NCI-H1417 (cell line): Measurements from ENCODE around the gene RASGRP3.

Experiments
- DNase-seq, 3 experiments: peaks; one replicate each; lab custom pipeline; 2025; lab: John Stamatoyannopoulos, UW

The RASGRP3 gene

DNA sequence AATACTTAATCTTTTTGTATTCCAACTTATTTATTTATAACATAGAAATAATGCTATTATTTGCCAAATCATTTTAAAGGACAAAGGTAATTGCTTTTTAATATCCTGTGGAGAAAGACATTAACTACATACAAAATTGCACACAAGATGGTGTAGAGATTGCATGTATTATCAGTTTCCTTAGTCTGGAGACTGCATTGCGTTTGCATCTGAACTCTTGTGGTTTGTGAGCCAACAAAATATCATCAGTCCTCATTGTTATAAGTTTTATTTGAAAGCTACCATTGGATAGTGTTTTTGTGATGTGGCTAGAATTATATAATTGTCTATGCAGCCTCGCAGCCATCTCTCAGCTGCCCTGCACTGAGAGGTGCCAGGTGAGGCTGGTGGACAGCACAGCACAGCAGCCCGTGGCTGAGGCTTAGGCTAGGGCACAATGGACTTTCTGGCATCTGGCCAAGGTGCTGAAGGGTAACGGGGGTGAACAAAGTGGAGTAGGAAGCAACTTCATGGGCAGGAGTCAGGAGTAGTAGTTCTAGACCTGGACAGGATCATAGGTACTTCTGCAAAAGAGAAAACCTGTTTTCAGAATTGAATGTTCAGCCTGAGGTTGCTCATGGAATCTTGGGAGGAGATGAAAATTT is 15.1 kb downstream of the RASGRP3 start:
- DNase-seq: peak in 1 of 3 experiments; percentile 13

DNA sequence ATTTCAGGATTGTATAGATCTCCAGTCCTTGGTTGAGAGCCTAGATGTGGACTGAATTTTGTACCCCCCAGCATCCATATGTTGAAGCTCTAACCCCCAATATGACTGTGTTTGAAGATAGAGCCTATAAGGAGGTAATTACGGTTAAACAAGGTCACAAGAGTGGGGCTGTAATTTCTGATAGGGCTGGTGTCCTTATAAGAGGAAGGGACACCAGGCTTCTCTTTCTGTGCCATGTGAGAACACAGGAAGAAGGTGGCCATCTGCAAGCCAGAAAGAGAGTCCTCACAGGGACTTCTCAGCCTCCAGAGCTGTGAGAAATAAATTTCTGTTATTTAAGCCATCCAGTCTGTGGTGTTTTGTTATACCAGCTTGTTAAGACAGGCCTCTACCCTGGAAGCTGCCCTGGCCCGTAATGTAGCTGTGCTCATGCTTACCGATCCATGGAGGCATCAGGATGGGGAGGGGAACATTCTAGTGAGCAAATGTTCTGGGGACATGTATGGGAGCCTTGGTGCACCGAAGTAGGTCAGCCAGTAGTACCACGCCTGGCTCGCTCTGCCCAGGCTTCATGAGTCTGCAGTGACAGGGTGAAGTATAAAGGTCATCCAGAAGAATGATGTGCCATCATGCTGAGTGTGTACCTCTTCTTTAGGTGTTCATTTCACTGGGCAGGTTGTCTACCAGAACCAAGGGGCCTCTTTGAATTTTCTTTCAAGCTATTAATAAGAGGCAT is 16.1 kb downstream of the RASGRP3 start:
- no peak for DNase-seq

DNA sequence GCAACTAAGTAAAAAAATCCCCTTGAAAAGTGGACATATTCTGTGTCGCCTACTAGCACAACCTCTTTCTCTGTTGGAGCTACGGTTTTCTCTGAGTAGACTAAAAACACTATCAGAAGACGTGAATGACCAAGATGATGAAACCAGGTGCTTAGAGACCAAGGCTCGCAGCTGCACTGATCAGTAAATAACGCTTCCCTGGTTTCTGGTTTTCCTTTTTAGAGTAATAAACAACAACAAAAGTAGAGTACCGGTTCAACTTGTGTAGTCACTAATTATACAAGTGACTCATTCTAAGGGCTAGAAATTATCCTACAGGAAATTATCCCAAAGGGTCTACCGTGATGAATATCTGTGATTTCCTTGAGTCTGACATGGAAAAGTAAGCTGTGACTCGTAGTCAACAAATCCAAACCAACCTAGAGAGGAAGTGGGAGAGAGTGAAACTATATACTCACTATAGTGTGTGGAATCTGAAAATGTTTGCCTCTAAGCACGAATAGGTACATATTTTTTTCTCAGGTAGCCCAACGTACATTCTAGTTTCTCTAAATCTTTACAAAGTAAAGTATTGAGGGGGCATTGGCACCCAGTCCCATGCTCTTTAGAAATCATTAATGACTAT is 17.8 kb downstream of the RASGRP3 start:
- no peak for DNase-seq

DNA sequence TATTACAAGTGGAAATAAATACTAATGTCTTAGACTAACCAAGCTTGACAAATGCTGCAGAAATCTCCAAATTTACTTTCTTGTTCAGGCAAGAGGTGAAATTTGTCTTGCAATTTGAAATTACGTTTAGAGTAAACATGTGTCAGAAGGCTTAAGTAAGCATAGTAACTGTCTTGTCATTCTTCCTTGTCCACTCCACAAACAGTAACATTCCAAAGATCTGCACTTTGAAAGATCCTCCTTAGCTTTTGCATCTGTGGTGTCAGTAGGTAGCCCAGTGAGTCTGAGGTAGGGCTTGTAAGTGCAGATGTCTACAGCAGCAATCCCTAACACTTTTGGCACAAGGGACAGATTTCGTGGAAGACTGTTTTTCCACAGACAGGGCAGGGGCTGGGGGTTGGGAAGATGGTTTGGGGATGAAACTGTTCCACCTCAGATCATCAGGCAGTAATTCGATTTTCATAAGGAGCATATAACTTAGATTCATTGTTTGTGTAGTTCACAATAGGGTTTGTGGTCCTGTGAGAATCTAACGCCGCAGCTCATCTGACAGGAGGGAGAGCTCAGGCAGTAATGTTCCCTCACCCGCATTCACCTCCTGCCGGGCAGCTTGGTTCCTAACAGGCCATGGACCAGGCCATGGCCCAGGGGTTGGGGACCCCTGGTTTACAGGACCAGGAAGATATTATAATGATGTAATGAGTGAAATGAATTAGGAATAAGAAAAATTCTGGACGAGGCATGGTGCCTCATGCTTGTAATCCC is 18.6 kb downstream of the RASGRP3 start:
- no peak for DNase-seq

DNA sequence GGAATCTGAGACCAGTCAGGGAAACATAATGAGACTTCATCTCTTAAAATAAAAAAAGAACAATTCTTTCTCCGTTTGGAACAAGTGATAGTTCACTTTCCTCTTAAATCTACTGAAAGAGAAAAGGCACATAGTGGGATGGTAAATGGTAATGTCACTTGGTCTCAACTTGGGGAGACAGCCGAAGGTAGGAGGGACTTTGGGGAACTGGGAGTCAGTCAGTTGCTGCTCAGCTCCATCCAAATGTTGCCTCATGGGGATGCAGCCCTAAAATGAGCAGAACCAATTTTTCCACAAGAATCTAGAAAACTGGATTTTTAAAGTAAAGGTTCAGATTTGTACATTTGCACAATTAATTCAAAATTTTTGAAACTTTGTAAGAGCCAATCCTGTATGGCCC is 19.2 kb downstream of the RASGRP3 start:
- DNase-seq: no peak

DNA sequence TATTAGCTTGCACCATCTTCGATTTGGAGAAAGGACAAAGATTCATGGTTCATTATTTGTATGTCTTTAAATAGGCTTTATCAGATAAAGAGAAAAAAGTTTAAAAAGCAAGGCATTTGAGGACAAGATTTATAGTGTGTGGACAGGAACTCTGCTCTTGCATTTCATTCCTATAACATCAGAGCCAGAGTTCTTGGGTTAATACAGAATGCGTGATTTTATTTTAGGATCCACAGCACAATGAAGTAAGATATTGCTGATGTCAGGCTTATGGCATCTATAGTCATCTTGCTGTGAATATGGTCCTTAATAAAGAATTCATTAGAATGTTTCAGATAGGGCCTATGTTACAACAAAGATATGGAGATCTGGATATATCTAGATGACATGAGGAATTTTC is 19.7 kb downstream of the RASGRP3 start:
- DNase-seq: no peak

DNA sequence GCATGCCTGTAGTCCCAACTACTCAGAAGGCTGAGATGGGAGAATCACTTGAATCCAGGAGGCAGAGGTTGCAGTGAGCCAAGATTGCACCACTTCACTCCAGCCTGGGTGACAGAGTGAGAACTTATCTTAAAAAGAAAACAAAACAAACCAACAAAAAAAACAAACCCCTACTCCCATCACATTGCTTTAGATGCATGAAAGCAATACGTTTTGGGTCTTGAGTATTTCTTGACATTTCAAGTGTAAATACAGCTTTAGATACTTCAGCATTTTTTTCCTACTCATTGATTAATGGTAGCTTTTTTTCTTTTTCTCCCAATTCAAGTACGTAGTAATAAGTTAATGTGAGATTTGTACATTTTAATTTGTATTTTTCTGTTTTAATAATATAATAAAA is 20.3 kb downstream of the RASGRP3 start:
- no peak for DNase-seq

DNA sequence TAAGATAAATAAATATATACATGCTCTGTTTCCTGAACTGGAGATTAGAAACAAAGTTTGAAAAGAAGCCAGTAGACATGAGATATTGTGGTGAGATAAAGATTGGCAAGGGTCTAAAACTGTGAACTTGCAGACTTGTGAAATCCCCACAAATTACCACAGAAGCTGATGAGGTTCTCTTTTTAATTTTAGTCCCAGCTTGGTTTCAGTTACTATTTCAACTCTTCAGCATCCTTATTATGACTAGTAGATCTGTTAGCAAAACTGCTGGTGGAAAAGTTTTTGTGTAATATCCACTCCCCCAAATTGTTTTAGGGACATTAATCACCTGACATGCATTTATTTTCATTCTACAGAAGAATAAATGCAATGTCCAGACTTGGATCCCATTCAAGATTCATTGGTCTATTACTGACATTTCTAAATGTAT is 20.8 kb downstream of the RASGRP3 start:
- DNase-seq: no peak

DNA sequence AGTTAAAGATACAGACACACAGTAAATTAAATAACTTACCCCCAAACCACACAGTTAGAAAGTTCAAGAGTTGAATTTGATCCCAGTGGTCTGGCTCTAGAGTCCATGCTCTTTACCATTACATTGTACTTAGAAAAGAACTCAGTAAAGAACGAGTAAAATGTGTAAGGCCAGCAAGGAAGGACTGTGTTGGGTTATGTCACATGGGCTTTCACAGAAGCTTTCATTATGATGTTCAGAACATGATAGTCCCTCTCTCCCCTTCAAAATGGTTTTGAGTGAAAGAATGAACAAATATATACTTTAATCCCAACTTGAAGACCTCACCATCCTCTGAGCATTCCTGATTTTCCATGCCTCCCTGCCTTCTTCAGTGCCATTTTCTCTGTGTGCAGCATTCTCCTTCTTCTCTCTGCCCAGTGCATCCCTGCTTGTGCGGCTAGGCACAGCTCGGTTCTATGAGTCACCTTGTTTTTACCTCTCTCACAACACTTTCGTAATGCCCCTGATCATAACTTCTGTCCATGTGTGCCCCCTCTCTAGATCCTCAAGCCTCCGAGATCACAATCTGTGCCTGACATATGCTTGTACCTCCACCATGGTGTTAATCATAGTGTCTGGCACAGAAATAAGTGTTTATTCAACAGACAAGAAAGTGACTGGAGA is 22.0 kb downstream of the RASGRP3 start:
- DNase-seq: no peak

DNA sequence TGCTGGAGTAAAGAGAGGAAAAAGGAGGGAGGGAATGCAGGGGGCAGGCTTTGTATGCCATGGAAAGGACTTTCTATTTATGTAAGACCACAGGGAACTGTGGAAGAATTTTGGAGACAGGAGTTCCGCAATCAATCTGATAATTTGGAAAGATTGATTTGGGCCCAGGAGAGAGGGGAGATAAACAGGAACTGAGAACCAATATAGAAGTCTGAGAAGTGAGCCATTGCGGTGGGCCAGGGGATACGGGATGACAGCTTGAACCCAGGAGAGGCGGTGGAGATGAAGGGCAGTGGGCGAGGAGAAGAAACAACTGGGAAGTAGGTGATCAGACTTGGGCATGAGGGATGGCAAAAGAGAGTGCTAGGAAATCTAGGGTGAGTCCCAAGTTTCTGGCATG is 23.7 kb downstream of the RASGRP3 start:
- DNase-seq: no peak

DNA sequence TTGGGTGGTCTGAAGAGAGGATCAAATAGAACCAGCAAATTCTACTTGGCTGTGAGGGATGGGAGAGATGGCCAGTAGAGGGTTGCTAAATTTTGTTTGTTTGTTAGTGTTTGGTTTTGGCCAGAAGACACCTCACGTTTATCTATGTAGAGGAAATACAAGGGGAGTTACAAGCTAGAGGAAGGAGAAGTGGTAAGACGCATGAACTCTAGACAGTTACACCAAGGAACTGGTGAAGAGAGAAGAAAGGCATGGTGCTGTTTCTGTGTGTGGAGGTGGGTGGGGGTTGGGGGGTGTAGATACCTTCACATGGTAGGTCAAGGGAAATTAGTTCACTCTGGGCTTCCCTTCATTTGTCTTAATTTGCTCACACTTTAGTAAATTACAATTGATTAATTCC is 25.6 kb downstream of the RASGRP3 start:
- no peak for DNase-seq

DNA sequence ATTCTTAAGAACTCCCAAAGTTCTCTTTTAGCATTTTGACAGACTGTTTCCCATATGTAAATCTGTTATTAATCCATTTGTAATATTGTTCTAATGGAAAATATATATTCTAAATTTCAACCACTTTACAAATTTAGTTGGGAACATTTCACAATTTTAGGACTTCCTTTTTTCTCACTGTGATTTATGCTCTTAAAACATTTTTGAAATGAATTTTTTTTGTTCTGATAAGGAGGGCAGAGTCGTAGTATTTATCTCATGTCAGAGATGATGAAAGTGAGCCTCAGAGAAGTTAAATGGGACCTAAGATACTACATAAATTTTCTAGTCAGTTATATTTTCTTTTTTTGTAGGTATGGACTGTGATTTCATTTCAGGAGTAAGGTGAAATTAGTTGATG is 26.6 kb downstream of the RASGRP3 start:
- DNase-seq: no peak

DNA sequence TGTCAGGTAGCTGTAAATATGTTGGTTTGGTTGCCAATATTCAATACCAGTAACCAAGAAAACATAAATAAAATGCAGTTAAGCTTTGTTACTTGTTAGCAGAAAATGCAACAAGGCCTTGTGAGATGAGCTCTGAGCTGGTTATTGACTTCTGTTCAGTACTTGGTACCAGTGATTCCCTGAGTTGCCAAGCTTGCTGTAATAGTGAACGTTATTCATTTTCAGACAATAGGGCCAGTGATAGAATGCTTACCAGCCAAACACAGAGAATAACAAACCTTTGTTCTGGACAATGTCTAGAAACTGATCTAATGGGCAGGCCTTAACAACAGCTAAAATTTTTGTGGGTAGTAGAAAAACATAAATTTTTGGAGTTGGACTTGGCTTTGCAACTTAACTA is 29.5 kb downstream of the RASGRP3 start:
- no peak for DNase-seq

DNA sequence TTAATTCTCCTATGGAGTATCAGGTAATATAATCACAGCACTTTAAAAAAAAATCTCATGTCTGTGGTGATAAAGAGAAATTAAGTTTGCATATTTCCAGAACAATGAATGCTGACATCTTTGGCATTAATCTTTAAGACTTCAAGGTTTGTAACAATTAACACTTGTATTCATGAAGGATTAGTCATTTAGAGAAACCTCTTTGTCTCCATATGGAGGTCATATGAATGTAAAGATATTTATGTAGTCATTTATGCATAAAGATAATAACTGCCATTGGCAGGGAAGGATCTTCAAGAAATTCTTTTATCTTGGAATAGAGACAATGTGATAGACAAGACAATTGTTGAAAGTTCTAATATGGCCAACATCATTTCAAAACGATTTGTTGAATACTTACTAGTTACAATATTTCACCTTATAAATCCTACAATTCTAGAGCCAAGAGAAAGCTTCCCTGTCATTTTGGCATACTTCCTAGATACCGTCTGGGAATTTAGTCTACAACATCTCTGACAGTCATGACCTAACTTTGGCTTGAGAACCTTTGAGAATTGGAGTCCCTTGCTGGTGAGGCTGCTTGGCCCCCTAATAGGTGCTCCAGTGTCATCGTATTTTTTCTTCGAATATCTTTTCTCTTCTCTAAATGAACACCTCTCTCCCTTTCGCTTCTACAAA is 33.6 kb downstream of the RASGRP3 start:
- DNase-seq: no peak

DNA sequence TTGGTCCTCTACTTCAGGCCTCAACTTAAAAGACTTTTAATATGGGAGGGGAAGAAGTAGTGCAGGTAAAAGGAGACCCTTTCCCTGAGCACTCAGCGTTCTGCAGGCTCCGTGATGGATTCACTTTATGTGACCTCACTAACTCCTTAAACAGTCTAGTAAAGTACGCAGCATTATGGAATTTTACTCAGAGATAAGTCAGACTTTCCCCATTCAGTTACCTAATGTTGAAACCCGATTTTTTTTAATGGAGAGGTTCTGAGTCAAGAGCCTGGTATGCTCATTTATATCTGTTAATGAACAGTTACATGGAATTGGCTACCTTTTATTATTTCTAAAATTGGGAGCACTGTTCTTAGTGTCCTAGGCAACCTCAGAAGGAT is 34.1 kb downstream of the RASGRP3 start:
- no peak for DNase-seq

DNA sequence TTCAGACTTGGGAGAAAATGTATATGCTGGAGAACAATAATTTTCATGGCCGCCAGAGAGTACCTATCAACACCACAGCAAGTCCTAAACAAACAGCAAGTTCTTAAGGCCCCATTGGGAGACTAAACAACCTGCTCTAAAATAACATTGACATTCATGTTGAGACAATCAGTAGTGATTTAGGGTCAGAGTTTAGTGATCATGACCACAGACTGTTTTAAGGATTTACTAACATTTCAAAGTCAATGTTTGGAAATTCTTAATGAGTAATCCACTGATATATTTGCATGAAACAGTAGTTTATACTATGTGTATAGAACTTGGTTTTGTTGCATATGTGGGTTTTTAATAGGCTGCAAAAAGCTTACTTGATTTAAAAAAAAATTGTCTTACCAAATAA is 34.7 kb downstream of the RASGRP3 start:
- DNase-seq: no peak

DNA sequence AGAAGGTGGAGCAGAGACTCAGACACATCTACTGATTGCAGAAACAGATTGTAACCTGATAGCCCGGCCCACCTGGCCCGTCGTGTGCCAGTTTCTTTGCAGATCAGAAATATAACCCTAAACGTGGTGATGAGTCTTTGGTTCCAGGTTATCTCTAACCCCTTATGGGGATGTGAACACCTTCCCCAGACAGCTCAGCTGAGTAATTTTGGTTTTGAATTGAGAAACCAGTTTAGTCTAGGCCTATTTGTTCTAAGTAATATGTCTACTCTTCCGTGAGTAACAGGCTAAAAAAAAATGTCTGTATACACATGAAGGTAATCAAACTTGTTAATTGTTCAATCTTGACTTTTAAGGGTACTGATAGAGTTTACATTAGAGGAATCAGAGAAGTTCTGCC is 35.7 kb downstream of the RASGRP3 start:
- DNase-seq: peak in 1 of 3 experiments; percentile 23

DNA sequence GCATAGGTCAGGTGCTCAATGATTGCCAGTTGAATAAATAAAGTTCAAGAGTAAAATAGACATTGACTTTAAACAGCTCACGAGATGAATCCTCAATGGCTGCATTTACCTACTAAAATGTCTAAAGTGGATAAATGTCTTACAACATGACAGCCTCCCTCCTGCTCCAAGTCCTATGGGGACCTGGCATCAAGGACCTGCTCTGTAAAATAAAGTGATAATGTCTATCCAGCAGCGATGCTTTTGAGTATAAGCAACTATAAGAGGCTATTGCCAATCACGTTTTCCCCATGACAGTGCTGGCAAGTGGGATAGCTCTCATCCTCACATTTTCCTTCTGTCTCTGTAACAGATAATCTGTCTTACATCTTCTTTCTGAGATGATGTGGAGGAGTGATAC is 37.0 kb downstream of the RASGRP3 start:
- no peak for DNase-seq

DNA sequence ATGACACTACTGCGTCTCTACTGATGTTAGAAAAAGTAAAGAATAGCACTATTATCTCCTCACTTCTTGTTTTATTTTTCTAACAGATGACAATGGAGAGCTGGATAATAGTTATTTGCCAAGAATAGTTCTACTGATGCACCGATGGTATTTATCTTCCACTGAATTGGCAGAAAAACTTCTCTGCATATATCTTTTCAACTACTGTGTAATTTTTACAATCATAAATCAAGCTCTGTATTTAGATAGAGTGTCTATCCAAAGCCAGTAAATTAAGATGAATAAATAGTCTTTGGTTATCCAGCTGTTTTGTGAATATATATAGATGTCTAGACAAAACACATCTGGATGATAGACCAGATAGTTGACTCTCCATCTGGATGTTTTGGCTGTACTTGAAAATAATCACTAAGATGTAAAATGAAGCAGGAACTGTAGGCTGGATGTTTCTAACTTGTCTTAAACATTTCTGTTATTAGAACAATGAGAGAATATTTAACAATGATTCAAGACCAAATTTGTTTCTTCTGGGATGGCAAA is 40.1 kb downstream of the RASGRP3 start:
- no peak for DNase-seq

DNA sequence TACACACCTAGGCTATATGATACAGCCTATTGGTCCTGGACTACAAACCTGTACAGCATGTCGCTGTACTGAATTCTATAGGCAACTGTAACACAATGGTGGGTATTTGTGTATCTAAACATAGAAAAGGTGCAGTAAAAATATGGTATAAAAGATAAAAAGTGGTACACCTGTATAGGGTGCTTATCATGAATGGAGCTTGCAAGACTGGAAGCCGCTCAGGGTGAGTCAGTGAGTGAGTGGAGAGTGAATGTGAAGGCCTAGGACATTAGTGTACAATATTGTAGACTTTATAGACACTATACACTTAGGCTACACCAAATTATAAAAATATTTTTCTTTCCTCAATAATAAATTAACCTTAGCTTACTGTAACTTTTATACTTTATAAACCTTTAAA is 41.8 kb downstream of the RASGRP3 start:
- no peak for DNase-seq

DNA sequence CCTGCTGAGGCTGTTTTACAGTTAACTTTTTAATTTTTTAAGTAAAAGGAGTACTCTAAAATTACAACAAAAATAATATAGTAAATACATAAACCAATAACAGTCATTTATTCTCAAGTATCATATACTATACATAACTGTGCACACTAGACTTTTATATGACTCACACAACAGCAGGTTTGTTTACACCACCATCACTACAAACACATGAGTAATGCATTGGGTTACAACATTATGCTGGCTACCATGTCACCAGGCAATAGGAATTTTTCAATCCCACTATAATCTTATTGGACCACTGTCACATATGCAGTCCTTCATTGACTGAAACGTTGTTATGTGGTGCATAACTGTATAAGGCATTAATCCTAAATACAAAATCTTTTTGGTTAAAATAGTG is 42.5 kb downstream of the RASGRP3 start:
- DNase-seq: no peak
